ENCODE data around the gene SNAI3. TPM values are rescaled to one million over a fixed set of nuclear protein-coding genes. Genes with fewer than 3 reads are reported as not detected.

The SNAI3 gene
- total RNA-seq, 4 donors from 2014 or later: 0.40 to 0.44 TPM; not detected in 2

- no peak for DNase-seq (ENCODE audit: low spot score in 2 of 2)
- peaks cover 16% of the 10 kb centered on the region for H3K27me3 ChIP-seq
- no peak overlapping the region for H3K27ac ChIP-seq
- no peak overlapping the region for H3K4me3 ChIP-seq
- H3K36me3 ChIP-seq: peaks cover 47% of the 10 kb centered on the region
- H3K9me3 ChIP-seq: no peaks in the 10 kb centered on the region
- H3K4me1 ChIP-seq: peaks cover 14% of the 10 kb centered on the region
- no peak for TF ChIP-seq POLR2AphosphoS5 (IDR thresholded peaks at IDR 0.05)
- TF ChIP-seq EP300 (IDR thresholded peaks at IDR 0.05): no peak
- no peak for TF ChIP-seq POLR2A (IDR thresholded peaks at IDR 0.05)
- no peak for TF ChIP-seq CTCF (IDR thresholded peaks at IDR 0.05)
- WGBS: 80% methylated on average over 3 of the region's 15 CpGs
Observed at GRCh38 chr16:88695218-88695617, 8.9 kb upstream of the SNAI3 start.

GRCh38 chr16:88694221-88695087 lies 8.1 kb upstream of the SNAI3 start:
- 92% methylated on average over 30 of the region's 37 CpGs for WGBS
- no peak for DNase-seq (ENCODE audit: low spot score in 2 of 2)
- no peaks in the 10 kb centered on the region for H3K9me3 ChIP-seq
- H3K4me1 ChIP-seq: peaks cover 9% of the 10 kb centered on the region
- TF ChIP-seq POLR2A (IDR thresholded peaks at IDR 0.05) (no peak), POLR2AphosphoS5 (IDR thresholded peaks at IDR 0.05) (no peak), CTCF (IDR thresholded peaks at IDR 0.05) (no peak), EP300 (IDR thresholded peaks at IDR 0.05) (no peak)
- no peak overlapping the region for H3K27ac ChIP-seq
- H3K4me3 ChIP-seq: no peak overlapping the region
- peaks cover 22% of the 10 kb centered on the region for H3K27me3 ChIP-seq
- H3K36me3 ChIP-seq: peaks cover 39% of the 10 kb centered on the region

GRCh38 chr16:88693420-88694177 lies 7.3 kb upstream of the SNAI3 start:
- DNase-seq (ENCODE audit: low spot score in 2 of 2): no peak
- Histone ChIP-seq H3K4me1 (peaks cover 9% of the 10 kb centered on the region), H3K27ac (no peak overlapping the region), H3K9me3 (no peaks in the 10 kb centered on the region), H3K4me3 (no peak overlapping the region), H3K36me3 (peaks cover 31% of the 10 kb centered on the region), H3K27me3 (peaks cover 28% of the 10 kb centered on the region)
- TF ChIP-seq POLR2A (IDR thresholded peaks at IDR 0.05) (no peak), POLR2AphosphoS5 (IDR thresholded peaks at IDR 0.05) (no peak), CTCF (IDR thresholded peaks at IDR 0.05) (no peak), EP300 (IDR thresholded peaks at IDR 0.05) (no peak)
- WGBS: 60% methylated on average over 9 of the region's 39 CpGs

GRCh38 chr16:88692861-88693260 lies 6.6 kb upstream of the SNAI3 start:
- WGBS: 49% methylated on average over 10 of the region's 10 CpGs
- TF ChIP-seq POLR2AphosphoS5 (IDR thresholded peaks at IDR 0.05) (no peak), CTCF (IDR thresholded peaks at IDR 0.05) (no peak), EP300 (IDR thresholded peaks at IDR 0.05) (no peak), POLR2A (IDR thresholded peaks at IDR 0.05) (no peak)
- DNase-seq (ENCODE audit: low spot score in 2 of 2): no peak
- Histone ChIP-seq H3K4me1 (peaks cover 13% of the 10 kb centered on the region), H3K4me3 (no peak overlapping the region), H3K27me3 (peaks cover 35% of the 10 kb centered on the region), H3K27ac (no peak overlapping the region), H3K9me3 (no peaks in the 10 kb centered on the region), H3K36me3 (peaks cover 23% of the 10 kb centered on the region)
